ENCODE results near the gene TACC2. TPM values are rescaled to one million over a fixed set of nuclear protein-coding genes. Genes with fewer than 3 reads are reported as not detected.
A peak's percentile ranks its signal among the peaks of the same experiment; 100 is the strongest.
"Not testable (repeated sequence)": the region's sequence is repeated elsewhere in the genome, so short reads cannot be mapped to it uniquely, and the experiment has no call there.

Gene TACC2
- total RNA-seq, 4 donors from 2014 or later = 105 to 334 (median 235) TPM

DNA sequence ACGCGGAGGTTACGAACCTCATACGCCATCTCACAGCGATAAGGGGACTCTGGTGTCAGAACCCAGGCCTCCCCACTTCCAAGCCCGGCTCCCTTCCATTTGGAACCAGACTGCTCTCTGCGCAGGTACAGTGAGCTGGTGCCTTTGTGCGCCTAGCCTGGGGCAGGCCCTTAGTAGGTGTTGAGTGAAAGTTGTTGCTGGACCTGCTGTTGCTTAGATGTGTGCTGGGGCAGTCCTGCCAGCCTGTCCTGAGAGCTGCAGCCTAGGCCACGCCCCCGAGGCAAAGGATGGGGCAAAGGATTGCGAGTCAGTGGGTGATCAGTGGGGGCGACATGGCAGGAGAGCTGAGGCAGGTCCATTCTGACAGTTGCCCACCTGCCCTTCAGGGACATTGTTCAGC, 209.7 kb downstream of the TACC2 start:
- in situ Hi-C loops (cut with MboI; ENCODE audit: low sequenced_read_pairs in 4 of 4) (no loop called here), intact Hi-C loops (cut with DNase I; ENCODE audit: low total_unique reads) (loop anchor here (2.0 kb wide), 1 partner anchor 46 kb away; no protein-coding TSS in a partner anchor)
- ATAC-seq (peak; percentile 8 to 12), DNase-seq (no peak)
- H3K27me3 ChIP-seq = no peaks in the 10 kb centered on the region
- H3K4me3 ChIP-seq = no peak overlapping the region
- no peak for TF ChIP-seq POLR2A (IDR thresholded peaks at IDR 0.05)
- TF ChIP-seq, protein P1, sequence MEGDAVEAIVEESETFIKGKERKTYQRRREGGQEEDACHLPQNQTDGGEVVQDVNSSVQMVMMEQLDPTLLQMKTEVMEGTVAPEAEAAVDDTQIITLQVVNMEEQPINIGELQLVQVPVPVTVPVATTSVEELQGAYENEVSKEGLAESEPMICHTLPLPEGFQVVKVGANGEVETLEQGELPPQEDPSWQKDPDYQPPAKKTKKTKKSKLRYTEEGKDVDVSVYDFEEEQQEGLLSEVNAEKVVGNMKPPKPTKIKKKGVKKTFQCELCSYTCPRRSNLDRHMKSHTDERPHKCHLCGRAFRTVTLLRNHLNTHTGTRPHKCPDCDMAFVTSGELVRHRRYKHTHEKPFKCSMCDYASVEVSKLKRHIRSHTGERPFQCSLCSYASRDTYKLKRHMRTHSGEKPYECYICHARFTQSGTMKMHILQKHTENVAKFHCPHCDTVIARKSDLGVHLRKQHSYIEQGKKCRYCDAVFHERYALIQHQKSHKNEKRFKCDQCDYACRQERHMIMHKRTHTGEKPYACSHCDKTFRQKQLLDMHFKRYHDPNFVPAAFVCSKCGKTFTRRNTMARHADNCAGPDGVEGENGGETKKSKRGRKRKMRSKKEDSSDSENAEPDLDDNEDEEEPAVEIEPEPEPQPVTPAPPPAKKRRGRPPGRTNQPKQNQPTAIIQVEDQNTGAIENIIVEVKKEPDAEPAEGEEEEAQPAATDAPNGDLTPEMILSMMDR (IDR thresholded peaks at IDR 0.05 in 4 of 5, conservative IDR thresholded peaks at IDR 0.05 in 1 of 5) = no peak
- H3K27ac ChIP-seq = peak overlapping the region; percentile 75 to 95 (median 82)
- peaks cover 19 to 23% of the 10 kb centered on the region in 2 donors for H3K4me1 ChIP-seq
- H3K36me3 ChIP-seq = peaks cover 0 to 21% of the 10 kb centered on the region in 2 donors
- no peaks in the 10 kb centered on the region for H3K9me3 ChIP-seq

DNA sequence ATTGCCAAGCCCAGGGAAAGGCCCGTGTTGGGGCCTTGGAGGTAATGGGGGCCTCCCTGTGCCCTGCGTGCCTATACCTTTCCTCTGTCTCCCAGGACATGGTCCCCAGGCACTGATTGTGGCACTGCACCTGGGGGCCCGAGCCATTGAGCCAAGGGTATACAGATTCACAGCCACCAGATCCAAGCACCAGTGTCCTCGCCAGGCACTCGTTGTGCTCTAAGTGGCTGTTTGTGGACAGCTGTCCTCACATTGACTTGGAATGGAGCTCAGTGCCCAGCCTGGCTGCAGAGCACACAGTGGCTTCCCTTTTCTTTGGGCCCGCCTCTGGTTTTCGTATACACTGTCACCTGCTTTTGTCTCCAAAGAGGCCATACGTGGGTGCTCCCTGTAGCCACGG, 210.1 kb downstream of the TACC2 start:
- Histone ChIP-seq H3K9me3 (no peaks in the 10 kb centered on the region), H3K27ac (peak overlapping the region; percentile 75 to 95 (median 82)), H3K4me1 (peaks cover 19 to 23% of the 10 kb centered on the region in 2 donors), H3K4me3 (no peak overlapping the region), H3K36me3 (peaks cover 0 to 21% of the 10 kb centered on the region in 2 donors), H3K27me3 (no peaks in the 10 kb centered on the region)
- ATAC-seq = peak; percentile 87 to 89
- TF ChIP-seq, protein P1 (IDR thresholded peaks at IDR 0.05 in 4 of 5, conservative IDR thresholded peaks at IDR 0.05 in 1 of 5) = no peak
- TF ChIP-seq POLR2A (IDR thresholded peaks at IDR 0.05) = no peak
- intact Hi-C loops (cut with DNase I; ENCODE audit: low total_unique reads) (loop anchor here (2.0 kb wide), 1 partner anchor 46 kb away; no protein-coding TSS in a partner anchor), in situ Hi-C loops (cut with MboI; ENCODE audit: low sequenced_read_pairs in 4 of 4) (no loop called here)
- DNase-seq = peak; percentile 66 to 73

DNA sequence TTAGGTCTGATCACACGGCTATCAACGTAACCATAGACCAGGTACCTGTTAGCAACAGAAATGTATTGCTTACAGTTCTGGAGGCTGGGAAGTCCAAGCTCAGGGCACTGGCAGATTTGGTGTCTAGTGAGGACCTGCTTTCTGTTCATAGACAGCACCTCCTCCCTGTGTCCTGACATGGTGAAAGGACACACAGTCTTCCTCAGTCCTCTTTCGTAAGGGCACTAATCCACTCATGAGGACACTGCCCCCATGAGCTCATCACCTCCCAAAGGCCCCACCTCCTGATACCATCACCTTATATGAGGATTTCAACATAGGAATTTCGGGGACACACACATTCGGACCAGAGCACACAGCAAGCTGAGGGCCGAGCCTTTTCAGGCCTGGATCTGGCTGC, 210.7 kb downstream of the TACC2 start:
- peak overlapping the region; percentile 75 to 95 (median 82) for H3K27ac ChIP-seq
- in situ Hi-C loops (cut with MboI; ENCODE audit: low sequenced_read_pairs in 4 of 4) (no loop called here), intact Hi-C loops (cut with DNase I; ENCODE audit: low total_unique reads) (loop anchor here (2.0 kb wide), 1 partner anchor 47 kb away; no protein-coding TSS in a partner anchor)
- no peak for TF ChIP-seq POLR2A (IDR thresholded peaks at IDR 0.05)
- TF ChIP-seq, protein P1 (IDR thresholded peaks at IDR 0.05 in 4 of 5, conservative IDR thresholded peaks at IDR 0.05 in 1 of 5) = no peak
- ATAC-seq (peak; percentile 69 to 76), DNase-seq (peak in 1 of 2 donors; percentile 60)
- H3K27me3 ChIP-seq = no peaks in the 10 kb centered on the region
- peaks cover 0 to 20% of the 10 kb centered on the region in 2 donors for H3K36me3 ChIP-seq
- H3K4me3 ChIP-seq = no peak overlapping the region
- peaks cover 19 to 23% of the 10 kb centered on the region in 2 donors for H3K4me1 ChIP-seq
- H3K9me3 ChIP-seq = no peaks in the 10 kb centered on the region

DNA sequence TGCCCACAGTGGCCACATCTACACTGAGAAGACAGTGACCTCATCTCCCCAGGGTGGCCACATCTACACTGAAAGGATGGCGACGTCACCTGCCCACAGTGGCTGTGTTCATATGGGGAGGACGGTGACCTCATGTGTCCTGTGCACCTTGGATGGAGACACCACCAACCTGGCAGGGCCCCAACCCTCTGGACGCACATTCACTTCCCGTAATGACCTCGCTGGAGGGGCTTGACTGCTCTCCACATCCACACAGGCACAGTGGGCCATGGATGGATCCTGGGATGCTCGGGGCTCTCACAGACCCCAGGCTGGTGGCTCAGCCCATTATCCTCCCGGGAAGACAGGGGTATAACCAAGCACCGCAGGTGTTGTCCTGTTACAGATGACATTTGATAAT, 212.4 kb downstream of the TACC2 start:
- Histone ChIP-seq H3K9me3 (no peaks in the 10 kb centered on the region), H3K27ac (peak overlapping the region; percentile 56 to 95 (median 79)), H3K36me3 (peaks cover 0 to 4% of the 10 kb centered on the region in 2 donors), H3K4me3 (no peak overlapping the region), H3K27me3 (no peaks in the 10 kb centered on the region), H3K4me1 (peaks cover 19 to 23% of the 10 kb centered on the region in 2 donors)
- TF ChIP-seq, protein P1 (IDR thresholded peaks at IDR 0.05 in 4 of 5, conservative IDR thresholded peaks at IDR 0.05 in 1 of 5) = no peak
- TF ChIP-seq POLR2A (IDR thresholded peaks at IDR 0.05) = no peak
- in situ Hi-C loops (cut with MboI; ENCODE audit: low sequenced_read_pairs in 4 of 4) (no loop called here), intact Hi-C loops (cut with DNase I; ENCODE audit: low total_unique reads) (no loop called here)
- DNase-seq = no peak
- ATAC-seq = no peak

DNA sequence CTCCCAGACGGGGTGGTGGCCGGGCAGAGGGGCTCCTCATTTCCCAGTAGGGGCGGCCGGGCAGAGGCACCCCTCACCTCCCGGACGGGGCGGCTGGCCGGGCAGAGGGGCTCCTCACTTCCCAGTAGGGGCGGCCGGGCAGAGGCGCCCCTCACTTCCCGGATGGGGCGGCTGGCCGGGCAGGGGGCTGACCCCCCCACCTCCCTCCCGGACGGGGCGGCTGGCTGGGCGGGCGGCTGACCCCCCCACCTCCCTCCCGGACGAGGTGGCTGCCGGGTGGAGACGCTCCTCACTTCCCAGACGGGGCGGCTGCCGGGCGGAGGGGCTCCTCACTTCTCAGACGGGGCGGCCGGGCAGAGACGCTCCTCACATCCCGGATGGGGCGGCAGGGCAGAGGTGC, 214.2 kb downstream of the TACC2 start:
- Histone ChIP-seq H3K4me1 (peaks cover 20% of the 10 kb centered on the region in 2 donors), H3K27ac (peak overlapping the region in 1 of 4 donors; percentile 61)
- H3K9me3 ChIP-seq; intact Hi-C loops (cut with DNase I; ENCODE audit: low total_unique reads); in situ Hi-C loops (cut with MboI; ENCODE audit: low sequenced_read_pairs in 4 of 4); H3K27me3 ChIP-seq; DNase-seq; H3K36me3 ChIP-seq; ATAC-seq; H3K4me3 ChIP-seq: not testable (repeated sequence)

Measured in gastrocnemius medialis (tissue), 4 donors.